Measurements from ENCODE around the gene TPCN1. TPM values are rescaled to one million over a fixed set of nuclear protein-coding genes. Genes with fewer than 3 reads are reported as not detected.
A peak's percentile ranks its signal among the peaks of the same experiment; 100 is the strongest.

TPCN1 gene
- total and polyA plus RNA-seq, 10 donors = 15.5 to 90.1 (median 46.7) TPM

DNA sequence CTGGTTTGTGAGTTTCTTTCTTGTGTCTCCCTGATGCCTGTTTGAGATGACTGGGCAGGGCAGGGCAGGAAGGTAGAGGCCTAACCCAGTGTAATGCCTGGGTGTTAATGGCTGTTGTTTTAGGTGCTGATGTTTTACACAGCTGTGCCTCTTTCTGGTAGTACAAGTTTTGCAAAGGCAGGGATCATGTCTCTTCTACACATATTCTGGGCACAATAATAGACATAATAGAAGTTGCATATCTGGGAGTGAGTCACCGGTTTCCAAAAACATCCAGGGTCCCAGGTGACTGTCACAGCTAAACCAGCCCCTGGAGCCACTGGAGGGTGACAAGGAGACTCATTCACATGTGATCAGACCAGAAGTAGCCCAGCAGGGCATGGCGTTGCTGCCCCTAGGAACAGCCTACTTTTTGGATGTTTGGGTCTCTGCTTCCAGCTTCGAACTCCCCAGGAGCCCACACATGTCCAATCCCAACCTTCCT is 18.1 kb downstream of the TPCN1 start:
- Histone ChIP-seq H3K27ac (peak overlapping the region in 4 of 8 donors; percentile 21 to 79 (median 70)), H3K9me3 (no peaks in the 10 kb centered on the region), H3K36me3 (peaks cover 0 to 55% (median 6%) of the 10 kb centered on the region in 6 donors), H3K4me3 (no peak overlapping the region), H3K4me1 (peaks cover 56 to 100% (median 75%) of the 10 kb centered on the region in 6 donors), H3K27me3 (replicated peaks in 1 of 7) (no peaks in the 10 kb centered on the region)
- intact Hi-C loops (cut with DNase I; ENCODE audit: low total_unique reads) = no loop called here
- no peak for TF ChIP-seq POLR2A (IDR thresholded peaks at IDR 0.05)
- TF ChIP-seq, protein P1, sequence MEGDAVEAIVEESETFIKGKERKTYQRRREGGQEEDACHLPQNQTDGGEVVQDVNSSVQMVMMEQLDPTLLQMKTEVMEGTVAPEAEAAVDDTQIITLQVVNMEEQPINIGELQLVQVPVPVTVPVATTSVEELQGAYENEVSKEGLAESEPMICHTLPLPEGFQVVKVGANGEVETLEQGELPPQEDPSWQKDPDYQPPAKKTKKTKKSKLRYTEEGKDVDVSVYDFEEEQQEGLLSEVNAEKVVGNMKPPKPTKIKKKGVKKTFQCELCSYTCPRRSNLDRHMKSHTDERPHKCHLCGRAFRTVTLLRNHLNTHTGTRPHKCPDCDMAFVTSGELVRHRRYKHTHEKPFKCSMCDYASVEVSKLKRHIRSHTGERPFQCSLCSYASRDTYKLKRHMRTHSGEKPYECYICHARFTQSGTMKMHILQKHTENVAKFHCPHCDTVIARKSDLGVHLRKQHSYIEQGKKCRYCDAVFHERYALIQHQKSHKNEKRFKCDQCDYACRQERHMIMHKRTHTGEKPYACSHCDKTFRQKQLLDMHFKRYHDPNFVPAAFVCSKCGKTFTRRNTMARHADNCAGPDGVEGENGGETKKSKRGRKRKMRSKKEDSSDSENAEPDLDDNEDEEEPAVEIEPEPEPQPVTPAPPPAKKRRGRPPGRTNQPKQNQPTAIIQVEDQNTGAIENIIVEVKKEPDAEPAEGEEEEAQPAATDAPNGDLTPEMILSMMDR (IDR thresholded peaks at IDR 0.05 in 8 of 11, conservative IDR thresholded peaks at IDR 0.05 in 3 of 11) = no peak
- no peak for TF ChIP-seq POLR2AphosphoS5 (IDR thresholded peaks at IDR 0.05)
- 77 to 93% (median 91%) methylated on average over 3 of the region's 3 CpGs for WGBS, 5 donors
- DNase-seq = peak; percentile 56

DNA sequence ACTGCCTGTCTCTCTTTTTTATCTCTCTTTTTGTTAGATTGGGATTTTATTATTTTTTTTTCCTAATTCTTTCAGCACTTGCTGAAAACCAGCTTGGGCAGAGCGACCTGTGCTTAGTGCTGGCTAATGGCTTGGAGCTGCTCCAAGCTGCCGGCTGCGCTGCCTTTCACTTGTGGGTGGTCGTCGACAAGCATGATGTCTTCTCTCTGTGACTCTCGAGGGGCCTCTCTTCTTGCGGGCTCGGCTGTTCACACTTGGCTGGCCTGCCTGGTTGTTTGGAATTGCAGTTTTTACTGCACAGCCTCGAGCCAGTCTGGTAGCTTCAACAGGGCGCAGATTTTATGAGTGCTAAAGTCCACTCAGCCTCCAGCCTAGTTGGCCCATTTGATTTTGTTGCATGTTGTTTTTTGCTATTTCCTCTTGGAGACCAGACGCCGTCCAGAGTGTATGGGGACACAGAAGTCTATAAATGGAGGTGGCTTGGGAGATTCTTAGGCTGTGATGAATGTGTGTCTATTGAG is 18.6 kb downstream of the TPCN1 start:
- TF ChIP-seq POLR2A (IDR thresholded peaks at IDR 0.05) (no peak), POLR2AphosphoS5 (IDR thresholded peaks at IDR 0.05) (no peak)
- TF ChIP-seq, protein P1 (IDR thresholded peaks at IDR 0.05 in 8 of 11, conservative IDR thresholded peaks at IDR 0.05 in 3 of 11) = no peak
- Histone ChIP-seq H3K4me1 (peaks cover 59 to 100% (median 80%) of the 10 kb centered on the region in 6 donors), H3K27ac (peak overlapping the region in 5 of 8 donors; percentile 20 to 77 (median 62)), H3K36me3 (peaks cover 0 to 49% (median 6%) of the 10 kb centered on the region in 6 donors), H3K4me3 (no peak overlapping the region), H3K27me3 (replicated peaks in 1 of 7) (no peaks in the 10 kb centered on the region), H3K9me3 (no peaks in the 10 kb centered on the region)
- intact Hi-C loops (cut with DNase I; ENCODE audit: low total_unique reads) = no loop called here
- peak; percentile 66 for DNase-seq
- WGBS, 5 donors = 74 to 81% (median 77%) methylated on average over 11 to 12 of the region's 12 CpGs

DNA sequence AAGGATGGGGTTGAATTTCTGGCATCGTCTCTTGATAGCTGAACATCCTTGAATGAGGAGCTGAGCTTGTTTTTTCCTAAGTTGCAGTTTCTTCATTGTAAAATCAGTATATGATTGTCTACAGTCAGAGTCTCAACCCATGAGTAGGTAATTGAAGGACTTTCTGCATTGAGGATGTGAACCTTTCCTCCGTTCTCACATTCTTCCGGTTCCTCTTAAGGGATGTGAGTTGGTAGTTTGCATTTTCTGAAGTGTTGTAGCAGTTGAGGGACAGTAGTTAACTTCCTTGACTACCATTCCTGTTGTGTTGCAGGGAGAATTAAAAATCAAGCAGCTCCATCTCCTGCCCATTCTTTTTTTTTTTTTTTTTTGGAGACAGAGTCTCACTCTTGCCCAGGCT is 19.1 kb downstream of the TPCN1 start:
- TF ChIP-seq POLR2A (IDR thresholded peaks at IDR 0.05) (no peak), POLR2AphosphoS5 (IDR thresholded peaks at IDR 0.05) (no peak)
- TF ChIP-seq, protein P1 (IDR thresholded peaks at IDR 0.05 in 8 of 11, conservative IDR thresholded peaks at IDR 0.05 in 3 of 11) = no peak
- intact Hi-C loops (cut with DNase I; ENCODE audit: low total_unique reads) = no loop called here
- Histone ChIP-seq H3K4me1 (peaks cover 59 to 98% (median 83%) of the 10 kb centered on the region in 6 donors), H3K27me3 (replicated peaks in 1 of 7) (no peaks in the 10 kb centered on the region), H3K9me3 (no peaks in the 10 kb centered on the region), H3K4me3 (no peak overlapping the region), H3K36me3 (peaks cover 0 to 47% (median 6%) of the 10 kb centered on the region in 6 donors), H3K27ac (peak overlapping the region in 6 of 8 donors; percentile 14 to 77 (median 58))
- 40 to 57% (median 54%) methylated on average over 3 of the region's 3 CpGs for WGBS, 5 donors
- DNase-seq = no peak

DNA sequence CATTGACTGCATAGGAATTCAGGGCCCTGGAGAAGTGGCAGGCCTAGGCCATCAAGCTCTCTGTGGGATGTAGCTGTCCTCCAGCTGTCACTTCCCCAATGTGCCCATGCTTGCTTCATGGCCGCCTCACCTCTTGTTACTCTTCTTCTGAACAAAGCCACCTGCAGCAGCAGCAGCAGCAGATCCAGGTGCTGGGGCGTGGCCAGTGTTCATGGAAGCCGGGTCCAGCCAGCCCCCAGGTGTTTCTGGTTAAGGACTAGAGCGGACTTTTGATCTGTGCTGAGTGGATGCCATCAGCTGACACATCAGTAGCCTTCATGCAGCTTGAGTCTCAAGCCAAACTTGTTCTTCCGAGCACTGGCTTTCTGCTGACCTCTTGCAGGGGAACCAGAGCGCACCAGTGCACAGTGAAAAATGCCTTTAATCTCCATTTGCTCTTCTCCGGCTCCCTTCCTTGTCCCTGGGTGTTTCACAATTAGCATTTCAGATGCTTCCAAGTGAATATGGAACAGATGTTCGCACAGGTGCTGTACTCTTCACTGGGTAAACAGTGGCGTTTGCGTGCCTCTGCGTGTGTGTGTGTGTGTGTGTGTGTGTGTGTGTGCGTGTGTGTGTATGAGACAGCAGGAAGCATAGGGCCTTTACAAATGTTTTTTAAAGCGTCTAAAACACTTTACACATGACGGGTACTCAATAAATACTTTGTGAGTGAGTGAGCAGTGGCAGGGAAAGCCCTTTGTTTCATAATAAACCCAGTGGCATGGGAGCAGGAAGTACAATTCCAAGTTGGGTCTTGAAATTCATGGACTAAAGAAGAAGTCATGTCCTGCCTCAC is 20.1 kb downstream of the TPCN1 start:
- Histone ChIP-seq H3K9me3 (no peaks in the 10 kb centered on the region), H3K27ac (peak overlapping the region in 6 of 8 donors; percentile 17 to 77 (median 58)), H3K36me3 (peaks cover 0 to 48% (median 7%) of the 10 kb centered on the region in 6 donors), H3K4me3 (no peak overlapping the region), H3K27me3 (replicated peaks in 1 of 7) (no peaks in the 10 kb centered on the region), H3K4me1 (peaks cover 67 to 98% (median 87%) of the 10 kb centered on the region in 6 donors)
- 67 to 78% (median 74%) methylated on average over 14 of the region's 14 CpGs for WGBS, 5 donors
- peak; percentile 66 for DNase-seq
- intact Hi-C loops (cut with DNase I; ENCODE audit: low total_unique reads) = no loop called here
- TF ChIP-seq, protein P1 (IDR thresholded peaks at IDR 0.05 in 8 of 11, conservative IDR thresholded peaks at IDR 0.05 in 3 of 11) = no peak
- no peak for TF ChIP-seq POLR2AphosphoS5 (IDR thresholded peaks at IDR 0.05)
- TF ChIP-seq POLR2A (IDR thresholded peaks at IDR 0.05) = no peak

All from spleen (tissue), 11 donors.